ENCODE results near the gene WASHC3. TPM values are rescaled to one million over a fixed set of nuclear protein-coding genes. Genes with fewer than 3 reads are reported as not detected.

The WASHC3 gene
- polyA plus RNA-seq, 3 donors: 26.0 to 75.8 (median 66.2) TPM

GRCh38 chr12:101968770-101969169, 93.0 kb downstream of the WASHC3 start:
- Histone ChIP-seq H3K9me3 (replicated peaks in 1 of 2; ENCODE audit: control insufficient read depth in 1 of 2, insufficient read depth in 1 of 2, low read length in 2 of 2) (no peaks in the 10 kb centered on the region), H3K36me3 (replicated peaks in 1 of 2; ENCODE audit: control insufficient read depth in 1 of 2, insufficient read depth in 2 of 2, low read length in 2 of 2) (no peaks in the 10 kb centered on the region), H3K79me2 (ENCODE audit: insufficient read depth, low read length) (no peaks in the 10 kb centered on the region), H4K20me1 (ENCODE audit: insufficient read depth, low read length) (no peaks in the 10 kb centered on the region), H3K27me3 (ENCODE audit: control insufficient read depth in 2 of 2, insufficient read depth in 2 of 2, low read length in 2 of 2) (no peaks in the 10 kb centered on the region), H3K4me2 (replicated peaks; ENCODE audit: extremely low read depth, low read length, poor library complexity, severe bottlenecking) (no peak overlapping the region), H3K4me1 (ENCODE audit: control insufficient read depth in 1 of 2, insufficient read depth in 2 of 2, low read length in 2 of 2) (peaks cover 0 to 5% of the 10 kb centered on the region in 2 donors), H3K4me3 (replicated peaks in 1 of 3; ENCODE audit: low read depth in 2 of 3, low read length in 3 of 3) (no peak overlapping the region), H2AFZ (ENCODE audit: insufficient read depth, low read depth, low read length, poor library complexity, severe bottlenecking) (no peak overlapping the region), H3K9ac (ENCODE audit: insufficient read depth, low read length, poor library complexity, severe bottlenecking) (no peak overlapping the region), H3K27ac (ENCODE audit: low read depth in 1 of 2, low read length in 2 of 2) (no peak overlapping the region)
- Mint-ChIP-seq H3K4me3 (no peak overlapping the region), H3K4me1 (peaks cover 3% of the 10 kb centered on the region), H3K36me3 (no peaks in the 10 kb centered on the region), H3K27ac (no peak overlapping the region), H3K9me3 (peaks cover 0 to 7% (median 0%) of the 10 kb centered on the region in 7 donors), H3K27me3 (ENCODE audit: low read depth in 3 of 3) (peaks cover 0 to 3% (median 0%) of the 10 kb centered on the region in 3 donors)
- intact Hi-C loops (cut with micrococcal nuclease): no loop called here
- no CpG with 5 or more reads among the region's 1 CpG for WGBS (ENCODE audit: insufficient coverage)
- no peak for TF ChIP-seq CTCF (IDR thresholded peaks at IDR 0.05)
- no peak for DNase-seq

- H3K79me2 ChIP-seq (ENCODE audit: insufficient read depth, low read length): no peaks in the 10 kb centered on the region
- H2AFZ ChIP-seq (ENCODE audit: insufficient read depth, low read depth, low read length, poor library complexity, severe bottlenecking): no peak overlapping the region
- no peak overlapping the region for H3K9ac ChIP-seq (ENCODE audit: insufficient read depth, low read length, poor library complexity, severe bottlenecking)
- no peaks in the 10 kb centered on the region for H3K9me3 ChIP-seq (replicated peaks in 1 of 2; ENCODE audit: control insufficient read depth in 1 of 2, insufficient read depth in 1 of 2, low read length in 2 of 2)
- Mint-ChIP-seq H3K4me3 (no peak overlapping the region), H3K9me3 (peaks cover 0 to 7% (median 0%) of the 10 kb centered on the region in 7 donors), H3K36me3 (no peaks in the 10 kb centered on the region), H3K4me1 (peaks cover 3% of the 10 kb centered on the region), H3K27me3 (ENCODE audit: low read depth in 3 of 3) (peaks cover 0 to 3% (median 0%) of the 10 kb centered on the region in 3 donors), H3K27ac (no peak overlapping the region)
- WGBS (ENCODE audit: insufficient coverage): no CpG with 5 or more reads among the region's 4 CpGs
- H3K4me3 ChIP-seq (replicated peaks in 1 of 3; ENCODE audit: low read depth in 2 of 3, low read length in 3 of 3): no peak overlapping the region
- no peaks in the 10 kb centered on the region for H4K20me1 ChIP-seq (ENCODE audit: insufficient read depth, low read length)
- no peak overlapping the region for H3K4me2 ChIP-seq (replicated peaks; ENCODE audit: extremely low read depth, low read length, poor library complexity, severe bottlenecking)
- no peaks in the 10 kb centered on the region for H3K27me3 ChIP-seq (ENCODE audit: control insufficient read depth in 2 of 2, insufficient read depth in 2 of 2, low read length in 2 of 2)
- no peak for TF ChIP-seq CTCF (IDR thresholded peaks at IDR 0.05)
- peaks cover 0 to 5% of the 10 kb centered on the region in 2 donors for H3K4me1 ChIP-seq (ENCODE audit: control insufficient read depth in 1 of 2, insufficient read depth in 2 of 2, low read length in 2 of 2)
- DNase-seq: peak in 2 of 3 donors; percentile 0 to 1
- intact Hi-C loops (cut with micrococcal nuclease): no loop called here
- no peaks in the 10 kb centered on the region for H3K36me3 ChIP-seq (replicated peaks in 1 of 2; ENCODE audit: control insufficient read depth in 1 of 2, insufficient read depth in 2 of 2, low read length in 2 of 2)
- H3K27ac ChIP-seq (ENCODE audit: low read depth in 1 of 2, low read length in 2 of 2): no peak overlapping the region
Observed at GRCh38 chr12:101967506-101967905, 94.3 kb downstream of the WASHC3 start.
